ENCODE results near the gene TAF6. TPM values are rescaled to one million over a fixed set of nuclear protein-coding genes. Genes with fewer than 3 reads are reported as not detected.
"Not testable (repeated sequence)": the region's sequence is repeated elsewhere in the genome, so short reads cannot be mapped to it uniquely, and the experiment has no call there.

Gene TAF6
- total RNA-seq, 1 donor from 2014 or later = 30.6 TPM

DNA sequence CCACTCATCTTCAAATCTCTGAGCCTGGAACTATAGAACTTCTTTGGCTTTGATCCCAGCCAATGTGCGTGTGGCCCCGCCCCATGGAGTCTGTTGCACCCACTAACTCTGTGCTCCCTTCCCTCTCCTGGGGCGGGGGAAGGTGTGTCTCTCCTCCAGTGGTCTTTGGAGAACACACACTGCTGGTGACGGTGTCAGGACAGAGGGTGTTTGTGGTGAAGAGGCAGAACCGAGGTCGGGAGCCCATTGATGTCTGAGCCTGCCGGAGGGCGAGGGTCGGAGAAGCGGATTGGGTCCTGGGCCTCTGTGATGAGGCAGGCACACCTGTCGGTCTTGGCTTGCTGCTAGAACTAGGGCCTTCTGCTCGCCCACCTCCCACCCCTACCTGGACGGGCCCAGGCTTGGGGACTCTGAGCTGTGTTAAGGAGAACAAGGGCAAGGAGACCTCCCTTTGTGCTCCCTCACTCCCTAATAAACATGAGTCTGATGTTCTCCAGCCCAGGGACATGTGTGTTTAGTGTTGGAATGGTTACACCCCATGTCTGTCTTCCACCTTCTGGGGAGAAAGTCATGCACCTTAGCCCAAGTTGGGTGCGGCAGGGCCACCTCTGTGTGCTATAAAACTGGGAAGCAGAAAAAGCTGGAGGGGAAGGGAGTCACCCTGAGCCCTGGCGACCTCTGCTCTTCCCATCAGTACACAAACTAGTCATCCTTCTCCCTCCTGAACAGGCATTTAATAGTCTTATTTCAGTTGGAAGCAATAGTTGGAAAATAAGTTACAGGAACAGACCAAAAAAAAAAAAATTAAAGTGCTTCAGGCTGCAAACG is 34.8 kb upstream of the TAF6 start:
- intact Hi-C loops (cut with DNase I) = no loop called here
- no peak for DNase-seq (ENCODE audit: low spot score)

DNA sequence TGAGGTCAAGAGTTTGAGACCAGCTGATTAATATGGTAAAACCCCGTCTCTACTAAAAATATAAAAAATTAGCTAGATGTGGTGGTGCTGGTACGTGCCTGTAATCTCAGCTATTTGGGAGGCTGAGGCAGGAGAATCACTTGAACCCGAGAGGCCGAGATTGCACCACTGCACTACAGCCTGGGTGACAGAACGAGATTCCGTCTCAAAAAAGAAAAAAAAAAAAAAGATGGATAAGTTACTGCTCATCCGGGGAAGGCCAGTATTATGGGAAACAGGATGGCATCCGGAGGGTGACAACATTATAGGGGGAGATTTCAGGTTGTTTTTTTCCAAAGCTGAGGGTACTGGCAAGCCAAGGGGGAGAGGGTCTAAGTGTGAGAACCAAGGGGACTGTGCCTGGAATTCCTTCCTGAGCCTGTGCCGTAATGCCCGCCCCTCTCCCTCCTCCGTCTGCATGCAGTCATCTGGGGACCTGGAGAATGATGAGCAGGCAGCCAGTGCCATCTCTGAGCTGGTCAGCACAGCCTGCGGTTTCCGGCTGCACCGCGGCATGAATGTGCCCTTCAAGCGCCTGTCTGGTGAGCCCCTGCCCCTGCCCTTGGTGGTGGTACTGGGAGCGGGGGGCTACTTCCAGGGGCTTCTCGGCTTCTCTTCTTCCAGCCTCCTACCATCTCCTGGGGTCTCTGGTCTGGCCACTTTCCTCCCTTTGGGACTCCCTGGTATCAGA is 33.9 kb upstream of the TAF6 start:
- ATAC-seq = no peak
- intact Hi-C loops (cut with DNase I) = no loop called here
- DNase-seq (ENCODE audit: low spot score) = no peak

More for the DNA sequence above, 34.8 kb upstream of the TAF6 start:
- ATAC-seq = no peak

DNA sequence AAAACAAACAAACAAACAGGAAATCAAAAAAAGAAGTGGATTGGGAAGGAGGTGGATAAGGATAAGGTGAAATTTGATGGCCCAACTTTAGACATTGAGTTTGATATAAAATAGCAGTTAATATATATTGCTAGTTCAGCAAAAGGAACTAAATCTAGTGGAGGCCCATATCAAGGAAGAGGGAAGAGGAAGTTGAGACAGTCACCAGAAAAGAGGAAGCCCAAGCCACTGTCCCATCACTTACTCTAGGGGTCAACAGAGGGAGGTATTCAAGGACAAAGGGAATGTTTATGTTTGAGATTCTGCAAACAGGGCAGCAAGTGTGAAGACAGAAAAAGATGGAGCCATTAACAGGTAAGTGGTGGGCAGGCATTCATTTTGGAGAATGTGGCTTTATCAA is 33.2 kb upstream of the TAF6 start:
- no peak for DNase-seq (ENCODE audit: low spot score)
- intact Hi-C loops (cut with DNase I) = no loop called here
- ATAC-seq = no peak

DNA sequence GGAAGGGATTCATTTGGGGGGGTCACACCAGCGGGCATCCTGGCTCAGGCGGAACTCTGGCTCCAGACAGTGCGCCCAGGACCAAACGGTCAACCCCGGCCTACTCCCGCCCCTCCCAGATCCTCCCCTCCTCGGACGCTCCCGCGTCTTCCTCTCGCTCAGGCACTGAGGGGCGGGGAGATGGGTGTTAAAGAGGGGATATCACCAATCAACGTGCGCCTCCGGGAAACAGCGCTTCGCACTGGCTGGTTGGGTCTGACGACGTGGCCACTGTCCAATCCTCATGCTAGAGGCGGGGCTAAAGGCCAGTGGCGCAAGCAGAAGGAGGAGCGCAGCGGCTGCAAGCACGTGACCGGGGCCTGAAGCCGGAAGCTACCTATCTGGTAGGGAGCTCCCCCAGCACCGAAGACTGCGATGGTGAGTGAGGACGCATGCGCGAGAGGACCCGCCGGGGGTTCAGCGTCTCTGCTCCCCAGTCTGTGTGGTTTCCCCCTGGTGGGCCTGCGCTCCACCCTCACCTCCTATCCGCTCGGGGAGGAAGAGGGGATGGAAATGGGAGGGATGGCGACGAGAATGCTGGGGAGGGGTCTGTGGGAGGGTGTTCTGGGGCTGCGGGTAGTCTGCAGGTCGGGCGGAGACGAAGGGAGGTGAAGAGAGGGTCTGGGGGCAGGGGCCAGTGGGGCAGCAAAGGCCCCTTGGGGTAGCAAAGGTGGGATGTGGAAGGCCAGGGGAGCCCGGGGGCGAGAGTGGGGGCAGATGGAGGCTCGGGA is 29.6 kb upstream of the TAF6 start, which contains the start of gene LAMTOR4:
Gene LAMTOR4 (plus strand): TSS at position 360 of the 770 bp plus-strand sequence. CDS start 55 bp downstream, at position 415.
- DNase-seq (ENCODE audit: low spot score) = peak; percentile 99
- intact Hi-C loops (cut with DNase I) = no loop called here
- ATAC-seq = peak; percentile 99

DNA sequence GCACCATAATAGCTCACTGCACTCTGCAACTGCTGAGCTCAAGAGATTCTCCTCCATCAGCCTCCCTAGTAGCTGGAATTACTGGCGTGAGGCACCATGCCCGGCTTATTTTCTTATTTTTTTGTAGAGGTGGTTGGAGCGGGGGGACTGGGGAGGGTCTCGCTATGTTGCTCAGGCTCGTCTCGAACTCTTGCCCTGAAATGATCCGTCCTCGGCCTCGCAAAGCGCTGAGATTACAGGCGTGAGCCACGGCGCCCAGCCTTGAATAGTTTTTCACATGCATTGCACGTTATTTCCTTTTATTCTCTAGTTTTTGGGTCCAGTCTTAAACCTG is 29.0 kb upstream of the TAF6 start:
- DNase-seq (ENCODE audit: low spot score) (no peak), ATAC-seq (no peak)
- intact Hi-C loops (cut with DNase I) = no loop called here

DNA sequence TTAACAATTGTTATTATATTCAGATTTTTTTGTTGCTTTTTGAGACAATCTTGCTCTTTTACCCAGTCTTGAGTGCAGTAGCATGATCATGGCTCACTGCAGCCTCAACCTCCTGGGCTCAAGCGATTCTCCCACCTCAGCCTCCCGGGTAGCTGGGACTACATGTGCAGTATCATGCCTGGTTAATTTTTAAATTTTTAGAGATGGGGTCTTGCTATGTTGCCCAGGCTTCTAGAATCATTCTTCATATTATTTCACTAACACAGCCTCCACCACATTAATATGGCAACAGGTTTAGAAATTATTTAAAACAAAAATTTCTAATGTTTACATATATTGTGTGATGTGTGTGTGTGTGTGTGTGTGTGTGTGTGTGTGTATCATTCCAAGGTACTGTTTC is 28.1 kb upstream of the TAF6 start:
- ATAC-seq = no peak
- DNase-seq (ENCODE audit: low spot score) = no peak
- intact Hi-C loops (cut with DNase I) = no loop called here

DNA sequence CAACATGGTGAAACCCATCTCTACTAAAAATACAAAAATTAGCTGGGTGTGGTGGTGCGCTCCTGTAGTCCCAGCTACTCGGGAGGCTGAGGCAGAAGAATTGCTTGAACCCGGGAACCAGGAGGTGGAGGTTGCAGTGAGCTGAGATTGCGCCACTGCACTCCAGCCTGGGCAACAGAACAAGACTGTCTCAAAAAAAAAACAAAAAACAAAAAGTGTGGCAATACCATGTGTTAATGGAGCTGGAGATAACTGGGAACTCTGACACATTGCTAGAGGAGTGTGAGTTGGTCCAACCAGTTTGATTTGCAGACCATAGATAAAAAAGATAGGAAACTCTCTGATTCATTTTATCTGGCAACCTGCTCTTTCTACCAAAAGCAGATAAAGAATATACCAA is 27.2 kb upstream of the TAF6 start:
- DNase-seq (ENCODE audit: low spot score); ATAC-seq; intact Hi-C loops (cut with DNase I): not testable (repeated sequence)

DNA sequence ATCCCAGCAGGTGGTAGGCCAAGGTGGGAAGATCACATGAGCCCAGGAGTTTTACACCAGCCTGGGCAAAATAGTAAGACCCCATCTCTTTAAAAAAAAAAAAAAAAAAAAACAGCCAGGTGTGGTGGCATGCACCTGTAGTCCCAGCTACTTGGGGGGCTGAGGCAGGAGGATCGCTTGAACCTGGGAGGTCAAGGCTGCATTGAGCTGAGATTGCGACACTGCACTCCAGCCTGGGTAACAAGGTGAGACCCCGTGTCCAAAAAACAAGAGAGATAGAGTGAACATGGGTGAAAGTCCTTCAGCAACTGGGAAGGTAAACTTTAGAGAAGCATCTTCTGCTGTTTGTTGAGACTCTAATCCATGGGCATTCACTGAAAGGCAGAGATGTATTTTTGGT is 23.3 kb upstream of the TAF6 start:
- intact Hi-C loops (cut with DNase I) = no loop called here
- ATAC-seq = no peak
- no peak for DNase-seq (ENCODE audit: low spot score)

DNA sequence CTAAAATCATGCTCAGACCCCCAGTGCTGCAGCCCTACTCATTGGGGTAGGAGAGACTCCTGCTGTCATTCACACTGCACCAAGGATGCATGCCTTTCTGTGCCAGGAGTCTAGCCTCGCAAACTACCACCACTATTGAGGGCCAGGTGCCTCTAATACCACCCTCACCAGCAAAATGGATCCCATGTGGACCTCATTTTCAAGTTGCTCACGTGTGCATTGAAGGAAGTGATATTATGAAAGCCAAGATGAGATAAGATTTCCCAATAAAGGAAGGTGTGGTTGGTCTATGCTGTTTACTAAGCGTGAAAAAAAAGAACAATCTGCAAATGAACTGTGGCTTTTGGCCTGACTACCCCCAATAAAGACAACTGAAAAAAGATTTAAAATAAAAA is 22.4 kb upstream of the TAF6 start:
- intact Hi-C loops (cut with DNase I) = no loop called here
- no peak for ATAC-seq
- no peak for DNase-seq (ENCODE audit: low spot score)

DNA sequence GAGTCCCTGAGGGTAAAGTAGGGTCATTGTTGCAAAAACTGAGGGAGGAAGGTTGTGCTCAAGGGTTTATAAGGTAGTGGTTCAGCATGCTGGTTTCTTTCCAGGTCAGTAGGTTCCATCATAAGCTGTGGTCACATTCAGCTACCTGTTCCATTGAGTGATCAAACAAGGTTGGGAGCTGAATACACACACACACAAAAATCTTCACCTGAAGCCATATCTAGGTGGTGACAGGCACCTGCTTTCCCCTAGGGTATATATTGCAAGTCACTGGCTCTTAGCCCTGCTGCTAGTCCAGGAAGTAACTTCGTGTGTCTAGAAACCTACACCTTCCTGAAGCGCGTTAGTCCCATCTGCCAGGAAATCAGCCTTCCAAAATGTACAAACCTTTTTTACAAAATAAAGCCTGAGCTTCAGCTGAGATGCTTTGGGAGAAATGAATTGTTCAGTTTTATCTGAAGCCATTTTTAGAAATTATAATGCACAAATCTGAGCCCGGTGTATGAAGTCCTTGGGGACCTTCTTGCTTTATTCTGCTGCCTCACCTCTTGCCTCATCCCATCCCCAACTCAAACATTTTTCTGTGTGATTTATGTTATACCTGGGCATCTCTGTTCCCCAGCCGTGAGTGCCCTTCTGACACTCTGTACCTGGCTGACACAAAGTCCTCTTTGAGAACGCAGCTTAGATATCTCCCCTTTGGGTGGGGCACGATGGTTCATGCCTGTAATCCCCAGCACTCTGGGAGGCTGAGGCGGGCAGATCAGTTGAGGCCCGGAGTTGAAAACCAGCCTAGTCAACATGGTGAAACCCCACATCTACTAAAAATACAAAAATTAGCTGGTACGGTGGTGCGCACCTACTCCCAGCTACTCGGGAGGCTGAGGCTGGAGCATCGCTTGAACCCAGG is 18.9 kb upstream of the TAF6 start:
- no peak for ATAC-seq
- no peak for DNase-seq (ENCODE audit: low spot score)
- intact Hi-C loops (cut with DNase I) = loop anchor here (10.0 kb wide), 1 partner anchor 67 kb away; no protein-coding TSS in a partner anchor

DNA sequence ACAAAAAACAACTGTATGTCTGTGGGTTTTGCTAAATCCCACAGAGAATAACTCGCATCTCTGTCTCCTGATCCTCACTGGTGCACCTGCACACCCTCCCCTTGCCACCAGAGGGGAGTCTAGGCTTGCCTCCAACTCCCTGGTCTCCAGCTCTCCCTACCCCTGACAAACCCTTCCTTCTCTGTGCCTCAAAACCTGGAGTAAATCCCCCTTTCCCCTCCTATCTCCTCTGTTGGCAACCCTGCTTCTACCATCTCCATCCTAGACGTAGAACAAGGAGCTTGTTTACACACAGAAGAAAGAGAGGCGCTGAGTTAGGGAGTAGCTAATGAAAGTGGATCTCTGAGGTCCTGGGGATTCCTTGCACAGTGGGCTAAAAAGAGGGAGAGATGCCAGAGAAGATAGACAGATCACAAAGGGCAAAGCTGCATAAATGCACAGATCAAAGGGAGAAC is 13.6 kb upstream of the TAF6 start:
- ATAC-seq = peak; percentile 80
- intact Hi-C loops (cut with DNase I) = loop anchor here (10.0 kb wide), 1 partner anchor 72 kb away; no protein-coding TSS in a partner anchor
- DNase-seq (ENCODE audit: low spot score) = no peak

DNA sequence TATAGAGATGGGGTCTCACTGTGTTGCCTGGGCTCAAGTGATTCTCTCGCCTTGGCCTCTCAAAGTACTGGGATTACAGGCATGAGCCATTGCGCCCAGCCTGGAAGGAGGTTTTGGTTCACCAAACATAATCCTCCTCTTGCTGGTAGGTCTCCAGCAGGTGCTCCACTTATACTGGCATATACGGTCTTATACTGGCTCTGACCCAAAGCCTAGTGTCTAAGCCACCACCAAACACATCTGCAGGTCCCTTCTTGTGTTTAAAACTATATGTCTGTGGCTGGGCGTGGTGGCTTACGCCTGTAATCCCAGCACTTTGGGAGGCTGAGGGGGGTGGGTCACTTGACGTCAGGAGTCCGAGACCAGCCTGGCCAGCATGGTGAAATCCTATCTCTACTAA is 13.0 kb upstream of the TAF6 start:
- no peak for DNase-seq (ENCODE audit: low spot score)
- no peak for ATAC-seq
- intact Hi-C loops (cut with DNase I) = loop anchor here (10.0 kb wide), 1 partner anchor 73 kb away; no protein-coding TSS in a partner anchor

DNA sequence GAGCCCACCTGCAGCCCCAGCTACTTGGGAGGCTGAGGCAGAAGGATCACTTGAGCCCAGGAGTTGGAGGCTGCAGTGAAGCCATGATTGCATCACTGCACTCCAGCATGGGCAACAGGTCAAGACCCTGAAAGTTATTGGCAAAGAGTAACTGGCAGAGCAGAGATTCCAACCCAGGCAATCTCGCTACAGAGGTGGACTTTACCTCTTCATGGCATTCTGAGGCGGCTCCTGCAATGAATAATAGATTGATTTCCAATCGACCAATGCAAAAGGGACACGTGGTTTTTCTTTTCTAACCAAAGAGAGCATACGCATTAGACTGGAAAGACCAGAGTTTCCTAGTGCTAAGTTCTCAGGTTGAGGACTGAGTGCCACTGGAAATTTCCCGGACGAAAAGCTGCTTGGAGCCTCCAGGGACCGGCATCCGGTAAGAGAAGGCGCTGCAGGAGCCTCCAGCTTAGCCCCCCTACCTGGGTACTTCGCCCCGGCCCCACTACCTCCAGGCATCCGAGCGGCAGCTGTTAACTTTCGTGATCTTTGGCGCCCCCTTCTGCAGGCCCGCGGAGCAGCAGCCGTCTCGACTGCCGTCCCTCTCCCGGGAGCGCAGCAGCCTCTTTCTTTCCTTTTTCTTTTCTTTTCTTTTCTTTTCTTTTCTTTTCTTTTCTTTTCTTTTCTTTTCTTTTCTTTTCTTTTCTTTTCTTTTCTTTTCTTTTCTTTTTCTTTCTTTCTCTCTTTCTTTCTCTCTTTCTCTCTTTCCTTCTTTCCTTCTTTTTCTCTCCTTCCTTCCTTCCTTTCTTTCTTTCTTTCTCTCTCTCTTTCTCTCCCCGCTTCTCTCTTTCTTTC is 11.7 kb upstream of the TAF6 start:
- DNase-seq (ENCODE audit: low spot score) (peak; percentile 90), ATAC-seq (no peak)
- intact Hi-C loops (cut with DNase I) = loop anchor here (10.0 kb wide), 1 partner anchor 74 kb away; no protein-coding TSS in a partner anchor

DNA sequence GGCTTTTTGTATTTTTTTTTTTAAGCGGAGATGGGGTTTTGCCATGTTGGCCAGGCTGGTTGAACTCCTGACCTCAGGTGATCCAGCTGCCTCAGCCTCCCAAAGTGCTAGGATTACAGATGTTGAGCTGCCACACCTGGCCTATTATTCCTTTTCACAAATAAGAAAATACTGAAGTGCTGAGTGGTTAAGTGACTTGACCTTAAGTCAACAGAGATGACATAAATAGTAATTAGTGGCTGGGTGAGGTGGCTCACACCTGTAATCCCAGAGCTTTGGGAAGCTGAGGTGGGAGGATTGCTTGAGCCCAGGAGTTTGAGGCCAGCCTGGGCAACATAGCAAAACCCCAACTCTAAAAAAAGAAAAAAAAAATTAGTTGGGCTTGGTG is 11.1 kb upstream of the TAF6 start:
- ATAC-seq = not testable (repeated sequence)
- intact Hi-C loops (cut with DNase I) = loop anchor here (10.0 kb wide), 1 partner anchor 75 kb away; no protein-coding TSS in a partner anchor

DNA sequence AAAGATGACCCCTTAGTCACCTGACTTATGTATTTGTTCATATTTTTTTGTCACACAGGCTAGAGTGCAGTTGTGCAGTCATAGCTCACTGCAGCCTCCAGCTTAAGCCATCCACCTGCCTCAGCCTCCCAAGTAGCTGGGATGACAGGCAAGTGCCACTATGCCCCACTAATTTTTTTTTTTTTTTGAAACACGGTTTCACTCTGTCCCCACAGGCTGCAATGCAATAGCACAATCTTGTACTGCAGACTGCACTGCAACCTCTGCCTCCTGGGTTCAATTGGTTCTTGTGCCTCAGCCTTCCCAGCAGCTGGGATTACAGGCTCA is 9.4 kb upstream of the TAF6 start:
- DNase-seq (ENCODE audit: low spot score) = no peak
- intact Hi-C loops (cut with DNase I) = no loop called here
- no peak for ATAC-seq

More for the DNA sequence above, 11.1 kb upstream of the TAF6 start:
- not testable (repeated sequence) for DNase-seq (ENCODE audit: low spot score)

DNA sequence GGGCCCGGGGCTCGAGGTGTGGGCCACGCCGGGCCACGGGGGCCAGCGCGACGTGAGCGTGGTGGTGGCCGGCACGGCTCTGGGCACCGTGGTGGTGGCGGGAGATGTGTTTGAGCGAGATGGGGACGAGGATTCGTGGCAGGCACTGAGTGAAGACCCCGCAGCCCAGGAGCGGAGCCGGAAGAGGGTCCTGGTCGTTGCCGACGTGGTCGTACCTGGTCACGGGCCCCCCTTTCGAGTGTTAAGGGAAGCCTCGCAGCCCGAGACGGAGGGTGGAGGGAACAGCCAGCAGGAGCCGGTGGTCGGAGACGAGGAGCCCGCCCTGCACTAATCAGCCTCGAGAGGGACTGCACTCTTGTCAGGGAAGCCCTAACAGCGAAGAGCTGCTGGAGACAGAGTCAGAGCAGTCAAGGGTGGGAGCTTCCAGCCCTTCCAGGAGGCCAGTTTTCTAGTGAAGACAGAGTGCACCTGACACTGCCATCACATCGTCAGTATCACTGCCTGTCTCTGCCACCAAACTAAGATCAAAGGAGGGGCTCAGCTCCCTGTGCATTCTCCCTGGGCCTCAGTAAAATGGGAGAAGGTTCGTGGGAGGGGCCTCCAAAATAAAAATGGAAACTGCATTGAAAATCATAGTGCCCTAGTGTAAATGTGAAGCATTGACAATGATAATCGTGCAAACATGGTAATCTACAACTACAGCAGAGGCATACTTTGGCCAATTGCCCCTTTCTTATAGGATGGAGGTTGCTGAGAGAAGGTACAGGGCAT is 8.9 kb upstream of the TAF6 start:
- intact Hi-C loops (cut with DNase I) = no loop called here
- no peak for ATAC-seq
- no peak for DNase-seq (ENCODE audit: low spot score)

All from sciatic nerve (tissue), 2 donors.